Osteocyte (in vitro differentiated cells): Measurements from ENCODE around the gene RAB4A. TPM values are rescaled to one million over a fixed set of nuclear protein-coding genes. Genes with fewer than 3 reads are reported as not detected.

ENCODE experiments used
- DNase-seq: peaks from one replicate; pipeline ENCODE4 v3.0.0; 2021; ENCODE audit warnings: mixed read lengths; ENCODE audit not compliant: unreplicated experiment; ENCODE audit errors: extremely low spot score
- H3K27ac Mint-ChIP-seq: one replicate; pipeline ENCODE4 v1.8.0; 2021; ENCODE audit warnings: mild to moderate bottlenecking, mixed read lengths; ENCODE audit not compliant: unreplicated experiment
- H3K27me3 Mint-ChIP-seq: one replicate; pipeline ENCODE4 v1.8.0; 2021; ENCODE audit warnings: mixed read lengths; ENCODE audit not compliant: unreplicated experiment
- H3K36me3 Mint-ChIP-seq: one replicate; pipeline ENCODE4 v1.8.0; 2021; ENCODE audit warnings: mixed read lengths; ENCODE audit not compliant: unreplicated experiment
- H3K4me1 Mint-ChIP-seq: one replicate; pipeline ENCODE4 v1.8.0; 2021; ENCODE audit warnings: mixed read lengths; ENCODE audit not compliant: unreplicated experiment
- H3K4me3 Mint-ChIP-seq: one replicate; pipeline ENCODE4 v1.8.0; 2021; ENCODE audit warnings: mild to moderate bottlenecking, moderate library complexity, mixed read lengths; ENCODE audit not compliant: unreplicated experiment
- H3K9me3 Mint-ChIP-seq: one replicate; pipeline ENCODE4 v1.8.0; 2021; ENCODE audit warnings: mixed read lengths; ENCODE audit not compliant: unreplicated experiment
- CTCF ChIP-seq: fragments of 200-600 bp; sonication (generic); IDR thresholded peaks from 2 replicates; pipeline ENCODE4 v1.5.0; 2021; ENCODE audit warnings: antibody characterized with exemption, mild to moderate bottlenecking, moderate library complexity
- total RNA-seq: library from RNA; stranded (reverse); gene quantifications from 2 replicates; pipeline ENCODE4 v1.2.1, GENCODE V29; 2021

Gene RAB4A
- total RNA-seq, 1 donor from 2014 or later: 53.1 TPM

GRCh38 chr1:229229721-229230139 lies 41.2 kb upstream of the RAB4A start:
- Mint-ChIP-seq H3K4me1 (peaks cover 36% of the 10 kb centered on the region), H3K36me3 (no peaks in the 10 kb centered on the region), H3K9me3 (no peaks in the 10 kb centered on the region), H3K27me3 (peaks cover 44% of the 10 kb centered on the region), H3K27ac (no peak overlapping the region), H3K4me3 (no peak overlapping the region)
- no peak for TF ChIP-seq CTCF
- no peak for DNase-seq

GRCh38 chr1:229230140-229230892 lies 40.6 kb upstream of the RAB4A start:
- no peak for DNase-seq
- Mint-ChIP-seq H3K27me3 (peaks cover 44% of the 10 kb centered on the region), H3K4me1 (peaks cover 36% of the 10 kb centered on the region), H3K4me3 (no peak overlapping the region), H3K36me3 (no peaks in the 10 kb centered on the region), H3K9me3 (no peaks in the 10 kb centered on the region), H3K27ac (no peak overlapping the region)
- no peak for TF ChIP-seq CTCF

- no peak for DNase-seq
- peaks cover 45% of the 10 kb centered on the region for H3K27me3 Mint-ChIP-seq
- no peak overlapping the region for H3K4me3 Mint-ChIP-seq
- TF ChIP-seq CTCF: no peak
- H3K9me3 Mint-ChIP-seq: no peaks in the 10 kb centered on the region
- H3K4me1 Mint-ChIP-seq: peaks cover 36% of the 10 kb centered on the region
- peak overlapping the region; percentile 24 for H3K27ac Mint-ChIP-seq
- H3K36me3 Mint-ChIP-seq: no peaks in the 10 kb centered on the region
Measured at GRCh38 chr1:229230893-229231753, 39.8 kb upstream of the RAB4A start.

GRCh38 chr1:229231754-229232119 lies 39.2 kb upstream of the RAB4A start:
- Mint-ChIP-seq H3K9me3 (no peaks in the 10 kb centered on the region), H3K4me1 (peaks cover 36% of the 10 kb centered on the region), H3K36me3 (no peaks in the 10 kb centered on the region), H3K4me3 (no peak overlapping the region), H3K27me3 (peaks cover 43% of the 10 kb centered on the region), H3K27ac (no peak overlapping the region)
- DNase-seq: no peak
- no peak for TF ChIP-seq CTCF

GRCh38 chr1:229234870-229235472 lies 35.9 kb upstream of the RAB4A start:
- Mint-ChIP-seq H3K36me3 (no peaks in the 10 kb centered on the region), H3K9me3 (peaks cover 4% of the 10 kb centered on the region), H3K4me1 (peaks cover 22% of the 10 kb centered on the region), H3K27ac (no peak overlapping the region), H3K27me3 (peaks cover 27% of the 10 kb centered on the region), H3K4me3 (no peak overlapping the region)
- no peak for DNase-seq
- TF ChIP-seq CTCF: no peak
